NOMO-1 (cell line): Measurements from ENCODE around the gene CROCC2.
A peak's percentile ranks its signal among the peaks of the same experiment; 100 is the strongest.

ENCODE experiments used
- DNase-seq, 2 experiments: peaks; one replicate each; lab custom pipeline; 2025; ENCODE audit not compliant: unreplicated experiment in 2 of 2; lab: John Stamatoyannopoulos, UW

The CROCC2 gene

GRCh38 chr2:240906141-240906910 is at the start of gene CROCC2:
CROCC2 (plus strand) TSS chr2:240906336; CDS start chr2:240906514, 178 bp downstream.
- DNase-seq: no peak

DNA sequence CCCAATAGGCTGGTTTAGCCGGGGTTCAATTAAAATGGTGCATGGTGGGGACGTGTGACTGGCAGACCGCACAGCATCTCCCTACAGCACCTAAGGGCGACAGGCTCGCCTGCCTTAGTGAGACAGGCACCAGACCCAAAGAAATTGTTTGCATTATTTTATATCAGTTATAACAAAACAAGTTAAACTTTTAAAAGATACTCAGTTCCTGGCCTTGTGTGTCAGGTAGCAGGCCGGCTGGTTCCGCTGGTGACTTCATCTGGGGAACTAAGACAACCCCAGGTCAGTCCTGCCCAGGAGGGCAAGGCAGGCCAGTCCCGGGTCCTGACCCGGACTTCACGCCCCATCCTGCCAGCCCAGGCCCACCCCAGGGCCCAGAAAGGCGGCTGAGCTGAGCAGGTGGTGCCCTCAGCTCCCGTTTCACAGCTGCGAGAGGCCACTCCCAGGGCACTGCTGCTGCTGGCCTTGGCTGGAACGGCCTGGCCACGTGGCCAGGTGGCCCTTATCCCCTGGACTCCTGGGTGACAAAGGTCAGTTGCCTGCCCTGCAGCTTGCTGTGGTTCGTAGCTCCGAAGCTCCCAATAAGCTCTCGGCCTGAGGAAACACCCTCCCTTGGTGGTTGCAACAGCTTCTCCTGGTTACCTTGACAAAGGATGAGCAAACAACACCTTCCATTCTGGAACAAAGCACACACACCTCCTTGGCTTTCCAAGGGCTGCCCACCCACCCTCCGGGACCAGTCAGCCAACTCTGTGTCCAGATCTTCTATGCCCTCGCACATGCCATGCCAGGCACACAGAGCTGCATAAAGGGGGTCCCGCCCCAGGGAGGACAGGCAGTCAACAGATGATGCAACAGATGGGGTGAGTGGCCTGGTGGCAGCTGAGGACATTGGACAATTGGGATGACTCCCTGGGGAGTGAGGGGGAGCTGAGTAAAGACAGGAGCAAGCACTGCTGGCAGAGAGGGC is 48.8 kb upstream of the CROCC2 start:
- no peak for DNase-seq

GRCh38 chr2:240858321-240858720 is 47.8 kb upstream of the CROCC2 start:
- DNase-seq: no peak

DNA sequence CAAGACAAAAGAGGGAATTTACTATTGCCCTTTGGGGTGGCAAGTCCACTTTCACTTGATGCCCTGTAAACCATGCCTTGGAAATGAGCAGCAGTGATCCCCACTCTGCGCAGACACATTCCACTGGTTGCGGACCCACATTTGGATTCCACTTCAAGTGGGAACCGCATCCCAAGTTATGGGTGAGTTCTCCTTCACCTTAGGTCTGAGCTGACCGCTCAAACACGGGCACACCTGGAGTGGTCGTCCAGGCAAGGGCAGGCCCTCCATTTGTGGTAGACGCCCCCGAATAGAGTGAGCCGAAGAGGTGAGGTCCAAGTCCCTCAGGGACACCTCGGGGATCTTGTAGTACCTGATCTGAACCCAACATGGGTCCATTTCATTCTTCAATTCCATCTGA is 47.3 kb upstream of the CROCC2 start:
- no peak for DNase-seq

- DNase-seq: no peak
Observed at GRCh38 chr2:240861547-240861946, 44.6 kb upstream of the CROCC2 start.

- DNase-seq: no peak
Observed at GRCh38 chr2:240864475-240864874, 41.7 kb upstream of the CROCC2 start.

- no peak for DNase-seq
Observed at GRCh38 chr2:240865391-240865790, 40.7 kb upstream of the CROCC2 start.

DNA sequence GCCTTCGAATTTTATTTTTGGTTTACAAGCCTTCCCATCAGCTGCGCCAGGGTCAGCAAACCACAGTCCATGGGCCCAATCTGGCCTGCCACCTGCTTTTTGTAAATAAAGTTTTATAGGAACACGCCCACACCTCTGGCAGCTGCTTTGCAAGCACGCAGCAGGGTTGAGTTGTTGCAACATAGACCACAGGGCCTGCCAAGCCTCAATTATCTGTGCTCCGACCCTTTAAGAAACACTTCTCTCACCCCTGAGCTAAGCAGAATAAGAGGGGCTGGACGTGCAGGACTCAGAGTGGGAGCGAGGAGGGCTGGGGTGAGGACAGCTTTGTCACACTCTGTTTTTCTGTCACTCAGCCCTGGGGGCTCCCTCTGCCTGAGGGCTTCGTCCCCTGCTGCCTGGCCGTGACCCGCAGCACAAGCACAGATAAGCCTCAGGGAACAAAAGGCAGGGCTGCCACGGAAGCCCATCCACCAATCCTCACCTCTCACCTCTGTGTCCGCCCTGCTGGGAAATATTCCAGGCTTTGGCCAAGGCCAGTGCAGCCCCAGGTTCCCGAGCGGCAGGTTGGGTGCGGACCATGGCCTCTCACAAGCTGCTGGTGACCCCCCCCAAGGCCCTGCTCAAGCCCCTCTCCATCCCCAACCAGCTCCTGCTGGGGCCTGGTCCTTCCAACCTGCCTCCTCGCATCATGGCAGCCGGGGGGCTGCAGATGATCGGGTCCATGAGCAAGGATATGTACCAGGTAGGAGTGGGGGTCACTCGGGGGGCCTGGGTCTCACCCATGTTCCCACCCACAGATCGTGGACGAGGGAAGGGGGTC is 37.6 kb upstream of the CROCC2 start, which contains the start of gene AGXT:
Gene AGXT (plus strand): TSS at position 539 of the 823 bp plus-strand sequence. CDS start 42 bp downstream, at position 581.
- peak; percentile 35 to 54 for DNase-seq

DNA sequence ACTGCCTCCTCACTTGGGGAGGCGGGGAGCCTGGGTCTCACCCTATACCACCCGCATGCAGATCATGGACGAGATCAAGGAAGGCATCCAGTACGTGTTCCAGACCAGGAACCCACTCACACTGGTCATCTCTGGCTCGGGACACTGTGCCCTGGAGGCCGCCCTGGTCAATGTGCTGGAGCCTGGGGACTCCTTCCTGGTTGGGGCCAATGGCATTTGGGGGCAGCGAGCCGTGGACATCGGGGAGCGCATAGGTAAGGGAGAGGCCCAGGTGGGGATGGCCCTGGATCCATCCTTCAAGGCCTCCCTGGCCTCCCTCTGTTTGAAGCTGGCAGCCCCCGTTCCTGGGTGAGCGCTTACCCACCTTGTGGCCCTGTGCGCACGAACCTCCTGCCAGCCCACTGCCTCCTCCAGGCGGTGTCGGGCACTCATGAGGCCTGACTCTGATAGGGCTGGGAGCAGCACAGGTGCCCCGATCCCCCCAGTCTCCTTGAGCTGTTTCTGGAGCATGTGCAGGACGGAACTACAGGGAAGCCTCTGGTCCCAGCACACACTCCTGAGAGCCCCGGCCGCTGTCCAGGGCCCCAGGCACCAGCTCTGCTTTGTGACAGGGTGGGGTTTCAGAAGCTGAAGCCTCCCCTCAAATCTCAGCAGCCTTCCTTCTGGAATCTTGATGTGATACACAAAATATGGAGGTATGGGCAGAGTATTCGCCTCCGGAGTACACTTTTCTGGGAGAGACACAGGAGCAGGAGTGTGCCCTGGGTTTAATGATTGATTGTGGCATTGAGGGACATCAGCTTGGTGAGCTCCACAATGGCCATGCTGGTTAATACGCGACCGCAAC is 36.8 kb upstream of the CROCC2 start:
- DNase-seq: no peak

DNA sequence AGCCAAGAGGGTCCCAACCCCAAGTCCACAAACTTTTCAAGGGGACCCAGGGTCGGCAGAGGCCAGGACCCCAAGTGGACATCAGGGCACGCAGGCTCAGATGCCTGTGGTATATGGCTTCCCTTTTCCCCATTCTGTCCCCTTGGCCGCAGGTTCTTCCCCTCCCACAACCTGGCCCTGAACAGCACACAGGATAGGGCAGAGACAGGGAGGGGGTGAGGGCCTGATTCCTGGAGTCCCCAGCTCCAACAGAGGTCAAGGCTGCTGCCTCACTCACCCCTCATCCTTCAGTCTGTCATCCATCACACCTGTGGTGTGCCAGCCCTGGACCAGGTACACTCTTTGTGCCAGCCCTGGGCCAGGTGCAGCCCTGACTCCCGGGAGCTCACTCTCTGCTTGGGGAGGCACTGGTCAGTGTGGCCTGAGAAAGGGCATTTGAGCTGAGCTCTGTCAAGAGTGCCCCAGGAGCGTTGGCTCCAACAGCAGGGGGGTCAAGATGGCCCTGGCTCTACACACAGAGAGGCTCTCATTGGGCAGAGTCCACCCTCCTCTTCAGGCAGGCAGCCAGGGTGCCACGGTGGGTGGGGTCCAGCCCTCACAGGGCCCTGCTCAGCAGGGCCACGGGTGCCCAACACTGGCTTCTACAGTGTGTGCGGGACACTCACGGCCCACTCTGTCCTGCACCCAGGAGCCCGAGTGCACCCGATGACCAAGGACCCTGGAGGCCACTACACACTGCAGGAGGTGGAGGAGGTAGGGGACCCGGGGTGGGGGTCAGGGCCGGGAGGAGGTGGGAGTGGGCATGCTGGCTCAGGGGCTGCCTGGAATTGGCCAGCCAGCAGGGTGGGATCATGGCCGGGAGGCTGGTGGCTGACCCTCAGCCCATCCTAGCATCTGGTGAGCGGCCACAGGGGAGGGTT is 35.9 kb upstream of the CROCC2 start:
- DNase-seq: no peak

GRCh38 chr2:240871071-240871958 is 34.8 kb upstream of the CROCC2 start:
- no peak for DNase-seq

- no peak for DNase-seq
Observed at GRCh38 chr2:240872317-240873097, 33.6 kb upstream of the CROCC2 start.

- DNase-seq: no peak
Observed at GRCh38 chr2:240873098-240873788, 32.9 kb upstream of the CROCC2 start.

- DNase-seq: no peak
Observed at GRCh38 chr2:240873805-240874714, 32.1 kb upstream of the CROCC2 start.

GRCh38 chr2:240874715-240875227 is 31.4 kb upstream of the CROCC2 start:
- no peak for DNase-seq
